GM19395 (cell line): ENCODE results near the gene MALT1.

Experiments used
- ATAC-seq: cut with Tn5 transposase; IDR thresholded peaks from one replicate; pipeline ENCODE4 v1.9.1; 2021; ENCODE audit warnings: mild to moderate bottlenecking, moderate library complexity; ENCODE audit not compliant: unreplicated experiment

Gene MALT1

DNA sequence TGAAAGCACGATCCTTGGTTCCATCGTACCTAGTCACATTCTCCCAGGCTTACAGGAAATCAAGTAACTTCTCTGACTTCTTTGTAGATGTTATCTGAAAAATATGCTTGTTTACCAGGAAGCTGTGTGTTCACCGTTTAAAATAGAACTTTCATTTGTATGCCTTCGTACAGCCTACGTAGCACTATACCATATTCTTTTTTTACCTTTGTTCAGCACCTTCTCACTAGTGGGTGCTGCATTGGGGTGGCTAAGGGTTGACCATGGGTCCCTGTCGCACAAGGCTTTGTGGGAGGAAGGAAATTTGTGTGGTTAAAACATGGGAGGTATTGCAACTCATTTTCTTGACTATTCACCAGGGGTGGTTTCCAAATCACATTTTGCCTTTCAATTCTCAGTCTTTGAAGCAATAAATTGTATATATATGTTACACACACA lies 16.6 kb downstream of the MALT1 start:
- ATAC-seq, result peak; percentile 97

DNA sequence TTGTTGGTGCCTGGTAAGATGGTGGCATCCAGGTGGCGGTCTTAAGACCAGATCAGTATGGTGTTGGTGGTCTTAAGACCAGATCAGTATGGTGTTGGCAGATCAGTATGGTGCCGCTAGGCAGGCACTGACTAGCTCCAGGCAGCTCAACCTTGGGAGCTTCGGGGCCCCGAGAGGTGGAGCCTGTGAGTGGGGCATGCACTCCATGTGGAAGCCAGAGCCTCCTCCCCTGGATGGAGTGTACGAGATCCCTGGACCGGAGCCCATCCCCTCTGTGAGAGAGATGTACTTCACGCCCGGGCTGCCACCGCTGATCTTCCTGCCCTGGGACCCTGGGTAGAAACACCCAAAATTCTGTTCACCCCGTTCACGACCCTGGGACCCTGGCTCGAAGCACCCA lies 19.0 kb downstream of the MALT1 start:
- ATAC-seq, result no peak

GRCh38 chr18:58691256-58691655 lies 20.0 kb downstream of the MALT1 start:
- ATAC-seq, result no peak

DNA sequence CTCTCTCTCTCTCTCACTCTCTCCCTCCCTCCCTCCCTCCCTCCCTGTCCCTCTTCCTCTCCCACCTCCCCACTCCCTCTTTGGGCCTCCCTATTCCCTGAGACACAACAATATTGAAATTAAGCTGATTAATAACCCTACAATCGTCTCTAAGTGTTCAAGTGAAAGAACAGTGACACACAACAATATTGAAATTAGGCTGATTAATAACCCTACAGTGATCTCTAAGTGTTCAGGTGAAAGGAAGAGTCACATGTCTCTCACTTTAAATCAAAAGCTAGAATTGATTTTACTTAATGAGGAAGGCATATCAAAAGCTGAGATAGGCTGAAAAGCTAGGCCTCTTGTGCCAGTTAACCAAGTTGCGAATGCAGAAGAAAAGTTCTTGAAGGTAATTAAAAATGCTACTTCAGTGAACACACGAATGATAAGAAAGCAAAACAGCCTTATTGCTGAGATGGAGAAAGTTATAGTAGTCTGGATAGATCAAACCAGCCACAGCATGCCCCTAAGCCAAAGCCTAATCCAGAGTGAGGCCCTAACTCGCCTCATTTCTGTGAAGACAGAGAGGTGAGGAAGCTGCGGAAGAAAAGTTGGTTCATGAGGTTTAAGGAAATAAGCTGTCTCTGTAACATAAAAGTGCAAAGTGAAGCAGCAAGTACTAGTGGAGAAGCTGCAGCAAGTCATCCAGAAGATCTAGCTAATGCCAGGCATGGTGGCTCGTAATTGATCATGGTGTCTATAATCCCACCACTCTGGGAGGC lies 21.3 kb downstream of the MALT1 start:
- no peak for ATAC-seq

GRCh38 chr18:58694221-58694620 lies 23.0 kb downstream of the MALT1 start:
- no peak for ATAC-seq

- no peak for ATAC-seq
Measured at GRCh38 chr18:58694720-58695468, 23.6 kb downstream of the MALT1 start.

DNA sequence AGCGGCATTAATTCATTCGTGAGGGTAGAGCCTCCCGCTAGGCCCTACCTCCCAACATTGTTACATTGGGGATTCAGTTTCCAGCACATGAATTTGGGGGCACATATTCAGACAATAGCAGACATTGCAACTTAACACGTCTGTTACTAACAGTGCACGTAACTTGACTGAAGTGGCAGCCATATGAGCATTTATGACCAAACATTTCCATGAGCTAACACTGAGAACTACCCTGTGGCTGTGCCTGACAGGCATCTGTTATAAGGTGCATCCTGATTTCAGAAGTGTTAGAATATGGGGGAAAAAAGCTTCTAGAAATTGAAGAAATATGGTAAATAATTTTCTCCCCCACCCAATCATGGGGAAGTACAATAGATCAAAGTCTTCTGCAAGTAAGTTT lies 24.5 kb downstream of the MALT1 start:
- no peak for ATAC-seq

DNA sequence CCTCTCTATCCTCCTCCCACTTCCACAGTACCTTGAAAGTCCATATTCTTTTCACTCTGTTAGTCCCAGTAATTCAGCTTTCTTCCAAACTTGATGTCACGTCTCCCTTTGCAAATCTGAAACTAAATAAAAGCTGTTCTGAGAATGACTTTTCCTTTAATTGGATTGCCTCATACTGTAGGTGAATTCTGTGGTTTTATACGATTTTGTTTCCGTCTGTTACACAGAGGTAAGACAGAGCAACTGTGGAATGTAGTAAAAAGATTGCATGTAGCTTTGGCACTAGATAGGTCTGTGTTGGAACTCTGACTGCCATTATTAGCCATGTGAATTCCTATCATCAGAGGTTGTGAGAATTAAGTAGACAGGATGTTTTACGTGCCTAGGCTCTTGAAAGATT lies 25.9 kb downstream of the MALT1 start:
- no peak for ATAC-seq

DNA sequence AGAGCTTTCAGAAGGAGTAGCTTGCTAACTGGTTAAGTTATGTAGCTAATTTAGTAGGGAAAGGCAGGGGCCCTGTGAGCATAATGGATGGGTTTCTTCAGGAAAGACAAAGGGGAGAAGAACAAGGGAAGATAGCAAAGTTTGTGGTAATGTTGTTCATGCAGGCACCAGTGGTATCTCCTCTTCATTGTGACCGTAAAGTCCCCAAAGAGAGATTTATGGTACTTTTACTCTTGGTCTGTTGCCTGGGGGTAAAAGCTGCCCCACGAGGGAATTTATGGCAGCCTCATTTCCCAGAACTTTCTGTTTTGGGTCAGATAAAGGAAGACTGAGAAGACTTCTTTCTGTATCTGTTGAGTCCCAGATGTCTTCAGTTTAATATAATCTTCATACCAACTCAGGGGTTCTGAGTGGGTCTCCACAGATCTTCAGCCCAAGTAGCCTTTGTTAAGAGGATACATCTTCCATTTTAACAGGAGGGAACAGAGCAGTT lies 27.5 kb downstream of the MALT1 start:
- no peak for ATAC-seq

- ATAC-seq, result no peak
Measured at GRCh38 chr18:58699551-58699950, 28.3 kb downstream of the MALT1 start.

- no peak for ATAC-seq
Measured at GRCh38 chr18:58700209-58700608, 28.9 kb downstream of the MALT1 start.

DNA sequence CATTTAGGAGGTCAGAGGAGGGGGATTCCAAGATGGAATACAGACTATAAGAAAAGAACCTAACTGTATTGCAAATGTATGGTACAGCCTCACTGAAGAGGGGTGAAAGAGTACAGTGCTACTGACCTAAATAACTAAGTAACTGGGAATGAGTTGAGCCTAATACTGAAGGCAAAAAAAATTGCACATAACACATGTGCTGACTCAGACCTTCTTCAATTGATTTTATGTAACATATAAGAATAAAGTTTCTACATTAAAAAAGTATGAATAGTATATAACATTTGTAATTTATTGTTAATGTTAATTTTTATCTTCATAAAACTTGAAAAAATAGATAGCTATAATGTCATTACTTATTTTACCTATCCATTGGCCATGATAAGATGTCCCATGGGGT lies 41.7 kb downstream of the MALT1 start:
- no peak for ATAC-seq

DNA sequence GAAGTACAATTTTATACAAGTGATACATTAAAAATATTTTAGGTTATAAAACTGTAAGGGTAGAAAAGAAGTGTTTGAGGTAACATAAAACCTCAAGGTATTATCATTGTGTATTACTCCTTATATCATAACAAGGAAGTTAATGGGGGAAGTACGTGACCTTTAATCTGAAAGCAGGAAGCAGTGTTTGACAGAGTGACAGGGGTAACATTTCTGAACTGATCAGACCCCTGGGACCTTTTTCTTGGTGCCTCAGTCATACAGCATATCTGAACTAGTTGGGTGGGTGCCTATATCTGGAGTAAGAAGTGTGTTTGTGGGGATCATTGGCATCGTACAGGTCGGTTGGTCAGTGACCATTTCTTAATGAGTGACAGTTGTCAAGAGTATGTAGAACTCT lies 43.0 kb downstream of the MALT1 start:
- ATAC-seq, result no peak

DNA sequence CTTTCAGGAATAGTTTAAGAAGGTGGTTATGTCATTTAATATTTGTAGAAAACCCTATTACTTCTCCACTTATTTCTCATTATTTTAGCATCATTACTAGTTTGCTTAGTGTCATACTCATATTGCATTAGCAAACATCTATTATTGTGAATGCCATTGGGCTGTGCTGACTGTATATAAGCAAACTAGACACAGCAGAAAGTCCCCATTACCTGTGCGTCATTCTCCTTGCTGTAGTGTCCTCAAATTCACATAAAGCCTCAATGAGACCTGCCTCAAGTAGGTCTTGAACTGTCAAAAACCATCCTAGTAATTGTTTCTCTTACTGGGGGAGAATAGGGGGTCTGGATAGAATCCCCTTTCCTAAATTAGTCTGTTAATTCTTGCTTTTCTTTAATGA lies 43.6 kb downstream of the MALT1 start:
- ATAC-seq, result no peak

DNA sequence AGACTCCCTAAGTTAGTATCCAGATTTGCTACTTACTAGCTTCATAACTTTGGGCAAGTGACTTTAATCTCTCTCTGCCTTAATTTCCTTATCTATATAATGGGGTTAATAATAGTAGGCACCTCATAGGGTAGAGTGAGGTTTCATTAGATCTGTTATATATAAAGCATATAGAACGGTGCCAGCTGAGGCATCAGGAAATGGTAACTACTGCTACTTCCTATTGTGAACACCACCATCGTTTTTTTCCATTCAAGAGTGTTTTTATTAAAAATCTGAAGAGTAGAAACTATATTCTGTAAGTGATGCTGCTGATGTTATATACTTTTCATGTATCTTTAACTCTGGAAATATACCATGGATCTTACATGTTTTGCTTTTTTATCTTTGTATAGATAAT lies 44.3 kb downstream of the MALT1 start:
- no peak for ATAC-seq

- peak; percentile 68 for ATAC-seq
Measured at GRCh38 chr18:58716060-58716756, 44.9 kb downstream of the MALT1 start.

DNA sequence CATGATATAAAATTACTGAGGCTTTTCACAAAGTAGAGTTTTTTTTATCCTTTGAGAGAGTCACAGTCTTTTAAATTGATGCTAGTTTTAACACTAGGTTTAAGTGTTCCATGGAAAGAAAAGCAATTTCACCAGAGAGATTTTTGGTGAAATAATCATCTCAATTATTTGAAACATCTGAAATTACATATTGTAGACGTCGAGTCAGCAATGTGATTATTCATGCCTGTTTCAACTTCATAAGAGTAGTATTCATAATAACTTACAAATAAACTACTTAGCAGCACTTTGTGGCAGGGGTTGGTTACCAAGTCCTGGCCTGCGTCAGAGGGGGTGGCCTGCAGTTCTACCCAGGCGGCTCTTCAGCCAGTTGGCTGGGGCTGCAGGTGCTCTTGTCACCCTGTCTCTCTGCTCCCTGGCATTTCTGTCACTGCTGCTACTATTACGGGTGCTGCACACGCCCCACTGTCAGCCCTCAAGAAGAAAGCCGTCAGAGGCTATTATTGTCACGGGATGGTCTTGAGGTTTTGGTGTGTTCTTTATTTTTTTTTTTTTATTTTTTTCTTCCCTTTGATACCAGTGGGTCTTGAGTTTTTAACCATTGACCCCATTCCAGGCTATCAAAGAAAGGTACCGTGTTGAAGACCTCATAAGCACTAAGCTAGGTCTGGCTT lies 50.4 kb downstream of the MALT1 start:
- ATAC-seq, result no peak

- ATAC-seq, result no peak
Measured at GRCh38 chr18:58723810-58724602, 52.7 kb downstream of the MALT1 start.

- no peak for ATAC-seq
Measured at GRCh38 chr18:58726671-58727070, 55.4 kb downstream of the MALT1 start.

DNA sequence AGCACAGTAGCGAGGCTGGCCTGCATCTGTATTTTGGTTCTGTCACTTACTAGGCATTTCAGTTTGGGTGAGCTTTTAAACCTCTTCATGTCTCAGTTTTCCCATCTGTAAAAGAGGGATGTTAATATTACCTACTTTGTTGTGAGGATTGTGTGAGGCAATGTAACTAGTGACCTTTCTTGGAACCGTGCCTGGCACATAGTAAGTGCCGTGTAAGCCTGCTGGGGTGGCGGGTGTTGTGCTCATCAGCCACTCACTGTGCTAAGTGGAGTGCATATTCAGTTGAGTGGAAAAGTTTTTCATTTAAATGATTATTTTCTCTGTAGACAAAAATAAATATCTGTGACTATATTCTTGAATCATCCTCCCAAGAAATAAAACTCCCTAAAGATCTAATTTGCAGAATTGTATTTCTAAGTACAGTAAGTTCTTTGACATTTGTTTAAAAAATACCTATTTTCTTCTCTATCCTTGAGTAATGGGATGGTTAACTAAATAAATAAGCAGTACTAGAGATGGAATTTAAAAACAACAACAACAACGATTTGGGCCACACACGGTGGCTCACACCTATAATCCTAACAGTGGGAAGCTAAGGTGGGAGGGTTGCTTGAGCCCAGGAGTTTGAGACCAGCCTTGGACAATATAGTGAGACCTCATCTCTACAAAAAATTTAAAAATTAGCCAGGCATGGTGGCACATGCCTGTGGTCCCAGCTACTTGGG lies 56.7 kb downstream of the MALT1 start:
- ATAC-seq, result no peak
